ENCODE measurements around the gene FBXW7. TPM values are rescaled to one million over a fixed set of nuclear protein-coding genes. Genes with fewer than 3 reads are reported as not detected.

The FBXW7 gene
- total and polyA plus RNA-seq, 2 experiments from 2014 or later: 16.2 to 43.5 TPM

- H3K9me3 ChIP-seq (ENCODE audit: low read depth): no peaks in the 10 kb centered on the region
- no peak overlapping the region for H3K4me2 ChIP-seq
- no peak for DNase-seq (ENCODE audit: low spot score)
- WGBS (ENCODE audit: low lambda C conversion rate, missing lambda C conversion rate): 59% methylated on average over 2 of the region's 2 CpGs
- H3K4me3 ChIP-seq: no peak overlapping the region
- no peak for TF ChIP-seq EZH2 (IDR thresholded peaks at IDR 0.05; ENCODE audit: borderline replicate concordance)
- no peaks in the 10 kb centered on the region for H3K9me2 ChIP-seq (replicated peaks; ENCODE audit: insufficient read depth)
- no peaks in the 10 kb centered on the region for H3K36me3 ChIP-seq (replicated peaks; ENCODE audit: insufficient read depth, low read depth)
- H3K27ac ChIP-seq: no peak overlapping the region
- H3K79me2 ChIP-seq: peaks cover 47% of the 10 kb centered on the region
- H3K27me3 ChIP-seq: no peaks in the 10 kb centered on the region
- no peaks in the 10 kb centered on the region for H4K20me1 ChIP-seq (ENCODE audit: insufficient read depth, poor library complexity, severe bottlenecking)
- no peak overlapping the region for H2AFZ ChIP-seq
- H3K4me1 ChIP-seq (ENCODE audit: insufficient read depth): peaks cover 9% of the 10 kb centered on the region
Measured at GRCh38 chr4:152419809-152420208, 116.1 kb downstream of the FBXW7 start.

- H3K4me1 ChIP-seq (ENCODE audit: insufficient read depth): peaks cover 9% of the 10 kb centered on the region
- H3K27ac ChIP-seq: no peak overlapping the region
- no peaks in the 10 kb centered on the region for H3K9me3 ChIP-seq (ENCODE audit: low read depth)
- H4K20me1 ChIP-seq (ENCODE audit: insufficient read depth, poor library complexity, severe bottlenecking): no peaks in the 10 kb centered on the region
- no peak overlapping the region for H3K4me3 ChIP-seq
- no peak for DNase-seq (ENCODE audit: low spot score)
- H3K36me3 ChIP-seq (replicated peaks; ENCODE audit: insufficient read depth, low read depth): no peaks in the 10 kb centered on the region
- no peaks in the 10 kb centered on the region for H3K27me3 ChIP-seq
- peaks cover 43% of the 10 kb centered on the region for H3K79me2 ChIP-seq
- TF ChIP-seq CTCF (IDR thresholded peaks at IDR 0.05; ENCODE audit: poor library complexity): no peak
- no peak for TF ChIP-seq EZH2phosphoT487 (IDR thresholded peaks at IDR 0.05; ENCODE audit: low read depth, severe bottlenecking, unreplicated experiment)
- no peak for TF ChIP-seq EZH2 (IDR thresholded peaks at IDR 0.05; ENCODE audit: borderline replicate concordance)
- H3K9me2 ChIP-seq (replicated peaks; ENCODE audit: insufficient read depth): no peaks in the 10 kb centered on the region
- no peak overlapping the region for H2AFZ ChIP-seq
- no peak overlapping the region for H3K4me2 ChIP-seq
- 94% methylated on average over 2 of the region's 2 CpGs for WGBS (ENCODE audit: low lambda C conversion rate, missing lambda C conversion rate)
Measured at GRCh38 chr4:152417673-152418072, 118.2 kb downstream of the FBXW7 start.

- H3K79me2 ChIP-seq: peaks cover 33% of the 10 kb centered on the region
- peaks cover 9% of the 10 kb centered on the region for H3K4me1 ChIP-seq (ENCODE audit: insufficient read depth)
- H2AFZ ChIP-seq: no peak overlapping the region
- no peak overlapping the region for H3K4me3 ChIP-seq
- no peak overlapping the region for H3K27ac ChIP-seq
- no peaks in the 10 kb centered on the region for H3K27me3 ChIP-seq
- H3K9me2 ChIP-seq (replicated peaks; ENCODE audit: insufficient read depth): no peaks in the 10 kb centered on the region
- no peaks in the 10 kb centered on the region for H4K20me1 ChIP-seq (ENCODE audit: insufficient read depth, poor library complexity, severe bottlenecking)
- TF ChIP-seq EZH2 (IDR thresholded peaks at IDR 0.05; ENCODE audit: borderline replicate concordance) (no peak), EZH2phosphoT487 (IDR thresholded peaks at IDR 0.05; ENCODE audit: low read depth, severe bottlenecking, unreplicated experiment) (no peak), CTCF (IDR thresholded peaks at IDR 0.05; ENCODE audit: poor library complexity) (no peak)
- DNase-seq (ENCODE audit: low spot score): no peak
- 54% methylated on average over 2 of the region's 2 CpGs for WGBS (ENCODE audit: low lambda C conversion rate, missing lambda C conversion rate)
- no peaks in the 10 kb centered on the region for H3K9me3 ChIP-seq (ENCODE audit: low read depth)
- H3K4me2 ChIP-seq: no peak overlapping the region
- no peaks in the 10 kb centered on the region for H3K36me3 ChIP-seq (replicated peaks; ENCODE audit: insufficient read depth, low read depth)
Measured at GRCh38 chr4:152415980-152416379, 119.9 kb downstream of the FBXW7 start.

- Histone ChIP-seq H3K36me3 (replicated peaks; ENCODE audit: insufficient read depth, low read depth) (no peaks in the 10 kb centered on the region), H3K4me1 (ENCODE audit: insufficient read depth) (no peaks in the 10 kb centered on the region), H3K9me3 (ENCODE audit: low read depth) (no peaks in the 10 kb centered on the region), H3K4me3 (no peak overlapping the region), H3K27me3 (no peaks in the 10 kb centered on the region), H3K79me2 (peaks cover 9% of the 10 kb centered on the region), H3K9me2 (replicated peaks; ENCODE audit: insufficient read depth) (no peaks in the 10 kb centered on the region), H3K4me2 (no peak overlapping the region), H3K27ac (no peak overlapping the region), H4K20me1 (ENCODE audit: insufficient read depth, poor library complexity, severe bottlenecking) (no peaks in the 10 kb centered on the region), H2AFZ (no peak overlapping the region)
- WGBS (ENCODE audit: low lambda C conversion rate, missing lambda C conversion rate): 53% methylated on average over 3 of the region's 3 CpGs
- TF ChIP-seq EZH2 (IDR thresholded peaks at IDR 0.05; ENCODE audit: borderline replicate concordance) (no peak), CTCF (IDR thresholded peaks at IDR 0.05; ENCODE audit: poor library complexity) (peak; percentile 61), EZH2phosphoT487 (IDR thresholded peaks at IDR 0.05; ENCODE audit: low read depth, severe bottlenecking, unreplicated experiment) (no peak)
- peak; percentile 52 for DNase-seq (ENCODE audit: low spot score)
Measured at GRCh38 chr4:152408514-152409327, 127.2 kb downstream of the FBXW7 start.

All from hepatocyte (in vitro differentiated cells).